Calu3 (cell line): ENCODE results near the gene TEAD3. TPM values are rescaled to one million over a fixed set of nuclear protein-coding genes. Genes with fewer than 3 reads are reported as not detected.
"Not testable (repeated sequence)": the region's sequence is repeated elsewhere in the genome, so short reads cannot be mapped to it uniquely, and the experiment has no call there.

Experiments
- BruUV-seq: library from RNA; stranded (reverse); fragments of 400-500 nt; replicated peaks from 2 replicates; lab custom pipeline; 2021; lab: Mats Ljungman, UMichigan
- CTCF ChIA-PET: fragments of 300-600 bp; sonication (Branson Sonifier 250); formaldehyde crosslinking; loops from one replicate; lab custom pipeline; 2022; ENCODE audit warnings: antibody characterized with exemption; lab: Charles Lee
- DNase-seq: peaks from one replicate; pipeline ENCODE4 v3.0.0; 2022
- H3K27ac Mint-ChIP-seq: one replicate; pipeline ENCODE4 v1.8.0; 2022; ENCODE audit warnings: mixed read lengths; ENCODE audit not compliant: unreplicated experiment
- H3K27me3 Mint-ChIP-seq: one replicate; pipeline ENCODE4 v1.8.0; 2022; ENCODE audit warnings: mixed read lengths; ENCODE audit not compliant: unreplicated experiment
- H3K36me3 Mint-ChIP-seq: one replicate; pipeline ENCODE4 v1.8.0; 2022; ENCODE audit warnings: mild to moderate bottlenecking, moderate library complexity, mixed read lengths; ENCODE audit not compliant: insufficient read depth, unreplicated experiment
- H3K4me1 Mint-ChIP-seq: one replicate; pipeline ENCODE4 v1.8.0; 2022; ENCODE audit warnings: mild to moderate bottlenecking, low read depth, mixed read lengths; ENCODE audit not compliant: unreplicated experiment
- H3K4me3 Mint-ChIP-seq: one replicate; pipeline ENCODE4 v1.8.0; 2022; ENCODE audit warnings: mild to moderate bottlenecking, low read depth, moderate library complexity, mixed read lengths; ENCODE audit not compliant: unreplicated experiment
- H3K9me3 Mint-ChIP-seq: one replicate; pipeline ENCODE4 v1.8.0; 2022; ENCODE audit warnings: low read depth, mixed read lengths; ENCODE audit not compliant: unreplicated experiment
- CTCF ChIP-seq: fragments of 200-600 bp; IDR thresholded peaks from one replicate; pipeline ENCODE4 v1.8.0; 2022; ENCODE audit warnings: antibody characterized with exemption; ENCODE audit not compliant: unreplicated experiment
- intact Hi-C: fragments of 100-400 bp; cut with micrococcal nuclease; formaldehyde crosslinking; loops from one replicate; pipeline ENCODE4 v1.10.0; 2022; ENCODE audit not compliant: unreplicated experiment
- total RNA-seq: library from RNA; stranded (reverse); gene quantifications from 2 replicates; pipeline ENCODE4 v1.2.3, GENCODE V29; 2022

The TEAD3 gene
- total RNA-seq, 1 experiment from 2014 or later: 27.3 TPM

GRCh38 chr6:35439308-35439707, 57.6 kb downstream of the TEAD3 start:
- Mint-ChIP-seq H3K27me3 (no peaks in the 10 kb centered on the region), H3K4me3 (no peak overlapping the region), H3K9me3 (no peaks in the 10 kb centered on the region), H3K36me3 (no peaks in the 10 kb centered on the region), H3K4me1 (no peaks in the 10 kb centered on the region), H3K27ac (no peak overlapping the region)
- no TSS peak for BruUV-seq
- DNase-seq: no peak
- CTCF ChIA-PET: interaction anchor here (0.6 kb wide), 1 partner anchor 938 kb away, joined by 3 read pairs; no protein-coding TSS in a partner anchor
- TF ChIP-seq CTCF: no peak
- intact Hi-C loops: no loop called here

- intact Hi-C loops, H3K9me3 Mint-ChIP-seq, BruUV-seq, H3K27me3 Mint-ChIP-seq, H3K4me3 Mint-ChIP-seq, H3K4me1 Mint-ChIP-seq, H3K36me3 Mint-ChIP-seq, DNase-seq, H3K27ac Mint-ChIP-seq: not testable (repeated sequence)
- CTCF ChIA-PET: interaction anchor here (0.6 to 0.7 kb wide), 2 partner anchors 149 to 937 kb away, joined by 3 to 7 read pairs; no protein-coding TSS in a partner anchor
These were observed 58.4 kb downstream of the TEAD3 start for GRCh38 chr6:35438378-35439065.

DNA sequence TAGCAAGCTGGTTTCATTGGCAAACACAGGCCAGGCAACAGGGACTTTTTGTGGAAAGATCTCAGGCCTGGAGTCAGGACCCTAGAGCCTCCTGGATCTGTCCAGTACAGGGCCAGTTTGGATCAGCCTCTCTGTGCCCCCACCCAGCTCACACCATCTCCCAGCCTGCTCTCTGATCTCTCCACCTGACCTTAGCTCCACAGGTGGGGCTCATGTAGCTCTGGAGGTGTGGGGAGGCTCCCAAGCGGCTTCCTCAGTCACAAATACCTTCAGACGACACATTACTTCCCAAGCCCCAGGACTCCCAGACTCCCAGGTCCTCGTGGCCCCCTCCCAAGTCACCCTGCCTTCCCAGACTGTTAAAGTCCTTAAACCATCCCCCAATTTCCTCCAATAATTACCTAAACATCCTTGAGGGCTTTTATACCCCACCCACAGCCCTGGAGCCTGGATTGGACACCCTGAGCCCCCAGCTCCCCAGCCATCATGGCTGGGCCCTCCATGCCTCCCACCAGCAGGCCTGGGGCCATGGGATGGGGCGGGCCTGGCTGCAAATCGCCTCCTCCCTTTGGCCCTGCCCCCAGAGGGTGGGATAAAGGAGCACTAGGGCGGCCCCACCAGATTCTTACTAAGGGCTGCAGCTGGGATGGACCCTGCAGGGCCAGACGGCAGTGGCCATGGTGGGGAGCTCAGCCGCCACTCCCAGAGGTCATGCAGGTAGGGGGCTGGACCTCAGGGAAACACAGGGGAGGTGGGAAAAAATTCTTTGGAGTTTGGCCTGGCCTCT, 60.6 kb downstream of the TEAD3 start:
- DNase-seq: no peak
- Mint-ChIP-seq H3K4me1 (no peaks in the 10 kb centered on the region), H3K36me3 (no peaks in the 10 kb centered on the region), H3K27me3 (no peaks in the 10 kb centered on the region), H3K9me3 (no peaks in the 10 kb centered on the region), H3K27ac (no peak overlapping the region), H3K4me3 (no peak overlapping the region)
- BruUV-seq: no TSS peak
- intact Hi-C loops: no loop called here
- no peak for TF ChIP-seq CTCF
- CTCF ChIA-PET: interaction anchor here (0.6 to 1.8 kb wide), 4 partner anchors 13 to 1217 kb away, joined by 3 to 5 read pairs (median 4); no protein-coding TSS in a partner anchor

DNA sequence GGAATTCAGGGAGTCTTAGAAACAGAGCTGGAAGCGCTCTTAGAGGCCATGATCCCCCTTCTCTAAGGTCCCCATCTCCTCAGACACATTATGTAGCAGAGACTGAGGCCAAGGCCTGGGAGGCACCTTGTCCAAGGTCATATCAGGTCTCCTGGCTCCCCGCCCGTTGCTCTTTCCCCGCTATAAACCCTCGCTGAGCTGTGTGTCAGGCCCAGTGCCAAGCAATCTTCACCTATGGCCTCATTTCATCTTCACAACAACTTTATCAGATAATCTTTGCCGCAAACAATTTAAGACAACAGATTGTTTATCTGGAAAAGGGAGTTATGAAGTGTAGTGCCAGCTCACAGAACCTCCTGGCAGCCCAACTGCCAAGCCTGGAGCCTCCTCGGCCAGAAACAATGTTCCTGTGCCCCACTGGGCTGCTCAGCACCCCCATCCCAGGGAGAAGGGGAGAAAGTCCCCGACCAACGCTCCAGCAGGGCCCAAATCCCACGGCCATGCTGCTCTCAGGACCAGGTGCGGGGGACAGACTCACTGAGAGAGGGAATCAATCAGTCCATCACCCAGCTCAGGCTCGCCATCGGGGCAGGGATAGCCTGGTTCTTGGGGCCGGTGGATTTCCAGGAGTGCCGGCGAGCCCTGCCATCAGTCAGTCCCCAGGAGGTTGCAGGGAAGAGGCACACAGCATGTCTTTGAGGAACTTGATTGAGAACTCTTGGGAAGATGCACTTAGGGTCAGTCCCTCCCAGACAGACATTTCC, 61.6 kb downstream of the TEAD3 start:
- intact Hi-C loops: no loop called here
- CTCF ChIA-PET: interaction anchor here (0.6 to 1.8 kb wide), 2 partner anchors 94 to 1216 kb away, joined by 3 to 4 read pairs; no protein-coding TSS in a partner anchor
- no peak overlapping the region for H3K4me3 Mint-ChIP-seq
- H3K27me3 Mint-ChIP-seq: no peaks in the 10 kb centered on the region
- H3K27ac Mint-ChIP-seq: no peak overlapping the region
- H3K36me3 Mint-ChIP-seq: no peaks in the 10 kb centered on the region
- BruUV-seq: no TSS peak
- H3K4me1 Mint-ChIP-seq: no peaks in the 10 kb centered on the region
- H3K9me3 Mint-ChIP-seq: no peaks in the 10 kb centered on the region
- no peak for DNase-seq
- TF ChIP-seq CTCF: no peak

DNA sequence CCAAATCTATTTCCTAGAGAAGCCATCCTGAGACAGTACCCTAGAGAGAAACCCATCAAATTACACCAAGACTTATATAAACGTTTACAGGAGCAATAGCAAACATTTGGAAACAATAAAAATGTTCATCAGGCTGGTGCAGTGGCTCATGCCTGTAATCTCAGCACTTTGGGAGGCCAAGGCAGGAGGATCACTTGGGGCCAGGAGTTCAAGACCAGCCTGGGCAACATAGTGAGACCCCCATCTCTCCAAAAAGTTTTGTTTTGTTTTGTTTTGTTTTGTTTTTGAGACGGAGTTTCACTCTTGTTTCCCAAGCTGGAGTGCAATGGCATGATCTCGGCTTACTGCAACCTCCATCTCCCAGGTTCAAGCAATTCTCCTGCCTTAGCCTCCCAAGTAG, 64.2 kb downstream of the TEAD3 start:
- not testable (repeated sequence) for H3K27ac Mint-ChIP-seq

More for the DNA sequence above, 64.2 kb downstream of the TEAD3 start:
- H3K4me1 Mint-ChIP-seq, H3K4me3 Mint-ChIP-seq, H3K27me3 Mint-ChIP-seq, intact Hi-C loops, CTCF ChIA-PET, BruUV-seq, DNase-seq, H3K9me3 Mint-ChIP-seq, H3K36me3 Mint-ChIP-seq: not testable (repeated sequence)
